ENCODE measurements around the gene GPR158. TPM values are rescaled to one million over a fixed set of nuclear protein-coding genes. Genes with fewer than 3 reads are reported as not detected.

The GPR158 gene
- total and polyA plus RNA-seq, 2 of the 8 experiments (the other 6 are each of a cell fraction or from before 2014, with no cell fraction given): 0.14 to 0.78 TPM

GRCh38 chr10:25522946-25523608 is 348.3 kb downstream of the GPR158 start (continued):
- TF ChIP-seq SAP30 (IDR thresholded peaks at IDR 0.05; ENCODE audit: insufficient read depth, insufficient replicate concordance, low read length) (no peak), MAX (IDR thresholded peaks at IDR 0.05) (peak; percentile 36), SP2 (IDR thresholded peaks at IDR 0.05; ENCODE audit: low read length) (no peak), CHD1 (IDR thresholded peaks at IDR 0.05; ENCODE audit: low read depth, low read length) (no peak), JUN (IDR thresholded peaks at IDR 0.05; ENCODE audit: low read depth, low read length) (no peak), KDM5A (IDR thresholded peaks at IDR 0.05; ENCODE audit: low read length) (no peak), SP4 (IDR thresholded peaks at IDR 0.05; ENCODE audit: low read length) (no peak), SIN3A (conservative IDR thresholded peaks at IDR 0.05 in 1 of 2, IDR thresholded peaks at IDR 0.05 in 1 of 2; ENCODE audit: low read depth in 1 of 2, low read length in 2 of 2) (no peak), TAF1 (IDR thresholded peaks at IDR 0.05; ENCODE audit: low read depth, low read length) (no peak), E2F6 (IDR thresholded peaks at IDR 0.05) (no peak), SIRT6 (IDR thresholded peaks at IDR 0.05; ENCODE audit: low read length) (no peak)
